ENCODE data around the gene SDK2.

SDK2 gene

DNA sequence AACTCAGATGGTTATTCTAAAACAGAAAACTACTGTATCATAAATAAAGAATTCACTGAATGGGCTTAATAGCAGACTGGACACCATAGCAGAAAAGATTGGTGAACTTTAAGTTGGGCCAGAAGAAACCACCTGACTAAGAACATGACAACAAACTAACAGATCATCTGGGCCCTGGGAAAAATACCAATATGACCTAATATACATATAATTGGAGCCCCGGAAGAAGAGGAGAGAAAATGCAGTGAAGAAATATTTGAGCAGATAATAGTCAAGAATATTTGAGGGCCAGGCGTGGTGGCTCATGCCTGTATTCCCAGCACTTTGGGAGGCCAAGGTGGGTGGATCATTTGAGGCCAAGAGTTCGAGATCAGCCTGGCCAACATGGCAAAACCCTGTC is 25.5 kb upstream of the SDK2 start:
- H2BK15ac ChIP-seq (ENCODE audit: low read length), result no peak overlapping the region
- H2BK5ac ChIP-seq (ENCODE audit: low read length), result no peak overlapping the region

DNA sequence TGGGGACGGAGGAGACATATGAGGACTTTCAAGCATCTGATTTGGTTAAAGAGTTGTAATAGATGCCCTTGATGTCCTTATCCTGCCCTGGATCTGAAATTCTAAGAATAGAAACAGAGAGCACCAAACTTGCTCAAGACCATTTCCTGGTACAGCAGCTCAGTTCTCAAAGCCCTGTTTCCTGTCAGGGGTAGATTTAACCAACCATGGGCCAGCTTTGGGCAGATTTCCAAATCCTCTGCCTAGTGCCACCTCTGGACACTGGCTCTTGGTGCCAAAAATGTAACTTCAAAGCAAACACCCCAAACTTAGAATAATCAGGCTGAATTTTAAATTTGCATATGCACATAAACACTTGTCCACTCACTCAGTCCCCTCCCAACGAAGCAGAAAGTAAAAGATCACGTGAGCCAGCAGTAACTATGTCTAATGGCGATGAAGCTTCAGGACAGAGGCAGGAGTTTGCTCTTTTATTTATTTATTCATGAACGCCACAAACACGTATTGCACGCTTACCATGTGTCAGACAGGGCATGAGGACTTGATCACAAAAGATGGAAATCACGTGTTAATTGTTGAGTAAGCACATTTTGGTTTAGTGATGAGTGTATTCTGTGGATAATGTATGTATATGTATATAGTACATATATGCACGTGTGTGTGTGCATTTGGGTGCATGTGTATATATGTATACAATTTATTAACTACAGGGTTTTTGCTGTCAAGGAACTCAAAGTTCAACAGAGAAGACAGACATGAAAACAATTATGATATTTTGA is 23.1 kb upstream of the SDK2 start:
- Histone ChIP-seq H3K4me2 (ENCODE audit: insufficient read depth, low read length, poor library complexity, severe bottlenecking) (no peak overlapping the region), H2AFZ (ENCODE audit: low read length) (no peak overlapping the region), H3K4ac (ENCODE audit: low read length) (no peak overlapping the region), H2BK12ac (ENCODE audit: low read length) (no peak overlapping the region), H2BK120ac (ENCODE audit: low read depth, low read length) (no peak overlapping the region), H3K23ac (ENCODE audit: low read depth, low read length, poor library complexity) (no peak overlapping the region), H3K36me3 (replicated peaks in 1 of 2; ENCODE audit: control insufficient read depth in 2 of 2, insufficient read depth in 2 of 2, low read length in 2 of 2) (no peaks in the 10 kb centered on the region), H3K27me3 (ENCODE audit: control insufficient read depth in 3 of 3, insufficient read depth in 3 of 3, low read depth in 1 of 3, low read length in 3 of 3) (peaks cover 0 to 14% (median 4%) of the 10 kb centered on the region in 3 experiments), H3K79me1 (ENCODE audit: low read depth, low read length) (no peaks in the 10 kb centered on the region), H3K4me3 (ENCODE audit: low read length in 2 of 2) (no peak overlapping the region), H3K18ac (ENCODE audit: low read length) (no peak overlapping the region), H3K14ac (ENCODE audit: low read length) (no peak overlapping the region), H3K27ac (replicated peaks; ENCODE audit: low read length) (no peak overlapping the region), H3K9ac (ENCODE audit: low read depth, low read length, poor library complexity) (no peak overlapping the region), H3K4me1 (ENCODE audit: control insufficient read depth in 2 of 2, insufficient read depth in 1 of 2, low read depth in 1 of 2, low read length in 2 of 2) (peaks cover 0 to 2% of the 10 kb centered on the region in 2 donors), H2BK15ac (ENCODE audit: low read length) (no peak overlapping the region), H3K9me3 (replicated peaks in 1 of 2; ENCODE audit: control insufficient read depth in 2 of 2, insufficient read depth in 1 of 2, low read depth in 1 of 2, low read length in 2 of 2) (peaks cover 0 to 7% of the 10 kb centered on the region in 2 donors), H4K8ac (ENCODE audit: low read depth, low read length) (no peak overlapping the region), H2AK5ac (ENCODE audit: low read depth, low read length) (no peak overlapping the region), H2BK5ac (ENCODE audit: low read length) (no peak overlapping the region), H4K91ac (ENCODE audit: low read depth, low read length, poor library complexity) (no peak overlapping the region)
- no peak for DNase-seq (ENCODE audit: low spot score)
- no CpG with 5 or more reads among the region's 9 CpGs for WGBS, 2 donors (ENCODE audit: extremely low coverage in 2 of 2, insufficient read length in 2 of 2, insufficient replicate concordance in 1 of 2)

More for the DNA sequence above, 25.5 kb upstream of the SDK2 start:
- no peak overlapping the region for H3K18ac ChIP-seq (ENCODE audit: low read length)
- no peak overlapping the region for H3K4me3 ChIP-seq (ENCODE audit: low read length in 2 of 2)
- no peak overlapping the region for H2BK12ac ChIP-seq (ENCODE audit: low read length)
- H3K27me3 ChIP-seq (ENCODE audit: control insufficient read depth in 3 of 3, insufficient read depth in 3 of 3, low read depth in 1 of 3, low read length in 3 of 3), result peaks cover 0 to 14% (median 2%) of the 10 kb centered on the region in 3 experiments
- H3K14ac ChIP-seq (ENCODE audit: low read length), result no peak overlapping the region
- no peak overlapping the region for H2BK120ac ChIP-seq (ENCODE audit: low read depth, low read length)
- no peak overlapping the region for H2AK5ac ChIP-seq (ENCODE audit: low read depth, low read length)
- H3K9me3 ChIP-seq (replicated peaks in 1 of 2; ENCODE audit: control insufficient read depth in 2 of 2, insufficient read depth in 1 of 2, low read depth in 1 of 2, low read length in 2 of 2), result peaks cover 0 to 7% of the 10 kb centered on the region in 2 donors
- H3K9ac ChIP-seq (ENCODE audit: low read depth, low read length, poor library complexity), result no peak overlapping the region
- no CpG with 5 or more reads among the region's 3 CpGs for WGBS, 2 donors (ENCODE audit: extremely low coverage in 2 of 2, insufficient read length in 2 of 2, insufficient replicate concordance in 1 of 2)
- no peak overlapping the region for H3K4me2 ChIP-seq (ENCODE audit: insufficient read depth, low read length, poor library complexity, severe bottlenecking)
- no peaks in the 10 kb centered on the region for H3K79me1 ChIP-seq (ENCODE audit: low read depth, low read length)
- H3K4me1 ChIP-seq (ENCODE audit: control insufficient read depth in 2 of 2, insufficient read depth in 1 of 2, low read depth in 1 of 2, low read length in 2 of 2), result no peaks in the 10 kb centered on the region
- no peak overlapping the region for H2AFZ ChIP-seq (ENCODE audit: low read length)
- H3K23ac ChIP-seq (ENCODE audit: low read depth, low read length, poor library complexity), result no peak overlapping the region
- no peak overlapping the region for H4K91ac ChIP-seq (ENCODE audit: low read depth, low read length, poor library complexity)
- no peak for DNase-seq (ENCODE audit: low spot score)
- H3K4ac ChIP-seq (ENCODE audit: low read length), result no peak overlapping the region
- no peak overlapping the region for H4K8ac ChIP-seq (ENCODE audit: low read depth, low read length)
- H3K27ac ChIP-seq (replicated peaks; ENCODE audit: low read length), result no peak overlapping the region
- no peaks in the 10 kb centered on the region for H3K36me3 ChIP-seq (replicated peaks in 1 of 2; ENCODE audit: control insufficient read depth in 2 of 2, insufficient read depth in 2 of 2, low read length in 2 of 2)

GRCh38 chr17:73663614-73664013 is 19.4 kb upstream of the SDK2 start:
- H3K4me2 ChIP-seq (ENCODE audit: insufficient read depth, low read length, poor library complexity, severe bottlenecking), result no peak overlapping the region
- H3K14ac ChIP-seq (ENCODE audit: low read length), result no peak overlapping the region
- H3K18ac ChIP-seq (ENCODE audit: low read length), result no peak overlapping the region
- no peak overlapping the region for H3K4me3 ChIP-seq (ENCODE audit: low read length in 2 of 2)
- H3K9ac ChIP-seq (ENCODE audit: low read depth, low read length, poor library complexity), result no peak overlapping the region
- no peak overlapping the region for H3K4ac ChIP-seq (ENCODE audit: low read length)
- H2AFZ ChIP-seq (ENCODE audit: low read length), result no peak overlapping the region
- no peak for DNase-seq (ENCODE audit: low spot score)
- H4K91ac ChIP-seq (ENCODE audit: low read depth, low read length, poor library complexity), result no peak overlapping the region
- H2AK5ac ChIP-seq (ENCODE audit: low read depth, low read length), result no peak overlapping the region
- peaks cover 0 to 19% (median 4%) of the 10 kb centered on the region in 3 experiments for H3K27me3 ChIP-seq (ENCODE audit: control insufficient read depth in 3 of 3, insufficient read depth in 3 of 3, low read depth in 1 of 3, low read length in 3 of 3)
- no CpG with 5 or more reads among the region's 1 CpG for WGBS, 2 donors (ENCODE audit: extremely low coverage in 2 of 2, insufficient read length in 2 of 2, insufficient replicate concordance in 1 of 2)
- no peak overlapping the region for H3K23ac ChIP-seq (ENCODE audit: low read depth, low read length, poor library complexity)
- peaks cover 0 to 2% of the 10 kb centered on the region in 2 donors for H3K4me1 ChIP-seq (ENCODE audit: control insufficient read depth in 2 of 2, insufficient read depth in 1 of 2, low read depth in 1 of 2, low read length in 2 of 2)
- no peak overlapping the region for H2BK15ac ChIP-seq (ENCODE audit: low read length)
- no peak overlapping the region for H3K27ac ChIP-seq (replicated peaks; ENCODE audit: low read length)
- no peak overlapping the region for H2BK5ac ChIP-seq (ENCODE audit: low read length)
- H4K8ac ChIP-seq (ENCODE audit: low read depth, low read length), result no peak overlapping the region
- H3K9me3 ChIP-seq (replicated peaks in 1 of 2; ENCODE audit: control insufficient read depth in 2 of 2, insufficient read depth in 1 of 2, low read depth in 1 of 2, low read length in 2 of 2), result no peaks in the 10 kb centered on the region
- no peaks in the 10 kb centered on the region for H3K36me3 ChIP-seq (replicated peaks in 1 of 2; ENCODE audit: control insufficient read depth in 2 of 2, insufficient read depth in 2 of 2, low read length in 2 of 2)
- H3K79me1 ChIP-seq (ENCODE audit: low read depth, low read length), result no peaks in the 10 kb centered on the region
- no peak overlapping the region for H2BK120ac ChIP-seq (ENCODE audit: low read depth, low read length)
- H2BK12ac ChIP-seq (ENCODE audit: low read length), result no peak overlapping the region

- Histone ChIP-seq H2BK5ac (ENCODE audit: low read length) (no peak overlapping the region), H2AK5ac (ENCODE audit: low read depth, low read length) (no peak overlapping the region), H3K27me3 (ENCODE audit: control insufficient read depth in 3 of 3, insufficient read depth in 3 of 3, low read depth in 1 of 3, low read length in 3 of 3) (peaks cover 0 to 11% (median 3%) of the 10 kb centered on the region in 3 experiments), H3K27ac (replicated peaks; ENCODE audit: low read length) (no peak overlapping the region), H2BK120ac (ENCODE audit: low read depth, low read length) (no peak overlapping the region), H3K4me1 (ENCODE audit: control insufficient read depth in 2 of 2, insufficient read depth in 1 of 2, low read depth in 1 of 2, low read length in 2 of 2) (peaks cover 0 to 2% of the 10 kb centered on the region in 2 donors), H3K18ac (ENCODE audit: low read length) (no peak overlapping the region), H4K8ac (ENCODE audit: low read depth, low read length) (no peak overlapping the region), H3K4ac (ENCODE audit: low read length) (no peak overlapping the region), H3K23ac (ENCODE audit: low read depth, low read length, poor library complexity) (no peak overlapping the region), H2BK15ac (ENCODE audit: low read length) (no peak overlapping the region), H3K36me3 (replicated peaks in 1 of 2; ENCODE audit: control insufficient read depth in 2 of 2, insufficient read depth in 2 of 2, low read length in 2 of 2) (no peaks in the 10 kb centered on the region), H4K91ac (ENCODE audit: low read depth, low read length, poor library complexity) (no peak overlapping the region), H3K4me3 (ENCODE audit: low read length in 2 of 2) (no peak overlapping the region), H2BK12ac (ENCODE audit: low read length) (no peak overlapping the region), H3K79me1 (ENCODE audit: low read depth, low read length) (no peaks in the 10 kb centered on the region), H3K14ac (ENCODE audit: low read length) (no peak overlapping the region), H2AFZ (ENCODE audit: low read length) (no peak overlapping the region), H3K4me2 (ENCODE audit: insufficient read depth, low read length, poor library complexity, severe bottlenecking) (no peak overlapping the region), H3K9me3 (replicated peaks in 1 of 2; ENCODE audit: control insufficient read depth in 2 of 2, insufficient read depth in 1 of 2, low read depth in 1 of 2, low read length in 2 of 2) (no peaks in the 10 kb centered on the region), H3K9ac (ENCODE audit: low read depth, low read length, poor library complexity) (no peak overlapping the region)
- DNase-seq (ENCODE audit: low spot score), result no peak
- WGBS, 2 donors (ENCODE audit: extremely low coverage in 2 of 2, insufficient read length in 2 of 2, insufficient replicate concordance in 1 of 2), result no CpG with 5 or more reads among the region's 5 CpGs
Observed at GRCh38 chr17:73660366-73660765, 16.1 kb upstream of the SDK2 start.

All from neuronal stem cell (in vitro differentiated cells).